Suprapubic skin (tissue), 4 donors: ENCODE measurements around the gene ADI1.

Source experiments
- CTCF ChIP-seq, 2 donors: fragments of 200-600 bp in 1 of 2; fragments of 450-650 bp in 1 of 2; sonication (generic) in 1 of 2; IDR thresholded peaks; one replicate each; pipeline ENCODE4 v1.5.1; 2016 to 2019; ENCODE audit warnings: antibody characterized with exemption in 2 of 2, mild to moderate bottlenecking in 1 of 2, moderate library complexity in 1 of 2
- POLR2A ChIP-seq, 2 donors: fragments of 450-650 bp; IDR thresholded peaks; one replicate each; pipeline ENCODE4 v1.6.1; 2017; ENCODE audit warnings: antibody characterized with exemption in 2 of 2, mild to moderate bottlenecking in 2 of 2, moderate library complexity in 2 of 2
- POLR2AphosphoS5 ChIP-seq, 3 donors: sonication (generic); formaldehyde crosslinking; IDR thresholded peaks; one replicate each; pipeline ENCODE4 v1.6.1; 2017; ENCODE audit warnings: antibody characterized with exemption in 3 of 3

GRCh38 chr2:3535467-3535793, 16.1 kb upstream of the ADI1 start:
- TF ChIP-seq CTCF (IDR thresholded peaks at IDR 0.05): no peak
- TF ChIP-seq POLR2AphosphoS5 (IDR thresholded peaks at IDR 0.05): no peak
- no peak for TF ChIP-seq POLR2A (IDR thresholded peaks at IDR 0.05)
